ENCODE data around the gene MKNK2.

DNA sequence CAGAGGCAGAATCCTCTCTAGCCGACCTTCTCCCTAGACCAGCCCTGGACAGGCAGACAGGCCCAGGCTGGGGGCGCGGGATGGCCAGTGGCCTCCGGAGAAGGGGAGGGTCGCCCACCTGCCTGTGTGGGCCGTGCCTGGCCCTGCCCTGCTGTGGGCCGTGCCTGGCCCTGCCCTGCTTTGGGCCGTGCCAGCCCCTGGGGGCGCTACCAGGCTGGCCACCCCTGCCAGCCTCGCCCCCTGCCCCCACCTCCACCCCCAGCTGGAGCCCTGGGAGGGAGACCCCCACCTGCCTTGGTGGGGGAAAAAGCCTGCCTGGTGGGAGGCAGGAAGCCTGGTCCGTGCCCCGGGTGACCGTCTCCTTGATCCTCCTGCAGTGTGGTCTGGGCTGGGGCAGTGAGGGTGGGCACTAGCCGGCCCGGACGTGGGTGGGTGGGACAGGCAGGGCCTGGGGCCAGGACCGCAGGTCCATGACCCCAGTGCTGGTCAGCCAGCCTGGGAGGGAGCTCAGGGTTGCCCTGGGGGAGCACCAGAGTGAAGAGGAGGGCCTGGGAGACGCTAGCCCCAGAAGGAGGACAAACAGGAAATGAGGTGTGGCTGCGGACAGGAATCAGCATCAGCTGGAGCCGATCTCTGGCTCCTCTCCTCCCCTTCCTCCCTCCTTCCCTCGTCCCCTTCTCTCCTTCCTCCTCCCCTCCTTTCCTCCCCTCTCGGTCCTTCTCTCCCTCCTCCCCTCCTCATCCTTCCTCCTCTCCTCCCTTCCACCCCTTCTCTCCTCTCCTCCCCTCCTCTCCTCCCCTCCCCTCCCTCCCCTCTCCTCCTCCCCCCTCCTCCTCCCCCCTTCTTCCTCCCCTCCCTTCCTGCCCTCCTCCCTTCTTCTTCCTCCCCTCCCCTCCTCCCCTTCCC is 5.1 kb upstream of the MKNK2 start:
- TF ChIP-seq HDGF (IDR thresholded peaks at IDR 0.05; ENCODE audit: borderline replicate concordance) (no peak), SP1 (IDR thresholded peaks at IDR 0.05) (no peak)
